ENCODE results near the gene OR4X2.
"Not testable (repeated sequence)": the region's sequence is repeated elsewhere in the genome, so short reads cannot be mapped to it uniquely, and the experiment has no call there.

The OR4X2 gene

GRCh38 chr11:48244804-48245203 is at the start of gene OR4X2:
Gene OR4X2, plus strand, starts transcription at chr11:48245104. Its CDS starts 0 bp downstream, at chr11:48245104.
- TF ChIP-seq, protein P1, sequence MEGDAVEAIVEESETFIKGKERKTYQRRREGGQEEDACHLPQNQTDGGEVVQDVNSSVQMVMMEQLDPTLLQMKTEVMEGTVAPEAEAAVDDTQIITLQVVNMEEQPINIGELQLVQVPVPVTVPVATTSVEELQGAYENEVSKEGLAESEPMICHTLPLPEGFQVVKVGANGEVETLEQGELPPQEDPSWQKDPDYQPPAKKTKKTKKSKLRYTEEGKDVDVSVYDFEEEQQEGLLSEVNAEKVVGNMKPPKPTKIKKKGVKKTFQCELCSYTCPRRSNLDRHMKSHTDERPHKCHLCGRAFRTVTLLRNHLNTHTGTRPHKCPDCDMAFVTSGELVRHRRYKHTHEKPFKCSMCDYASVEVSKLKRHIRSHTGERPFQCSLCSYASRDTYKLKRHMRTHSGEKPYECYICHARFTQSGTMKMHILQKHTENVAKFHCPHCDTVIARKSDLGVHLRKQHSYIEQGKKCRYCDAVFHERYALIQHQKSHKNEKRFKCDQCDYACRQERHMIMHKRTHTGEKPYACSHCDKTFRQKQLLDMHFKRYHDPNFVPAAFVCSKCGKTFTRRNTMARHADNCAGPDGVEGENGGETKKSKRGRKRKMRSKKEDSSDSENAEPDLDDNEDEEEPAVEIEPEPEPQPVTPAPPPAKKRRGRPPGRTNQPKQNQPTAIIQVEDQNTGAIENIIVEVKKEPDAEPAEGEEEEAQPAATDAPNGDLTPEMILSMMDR (IDR thresholded peaks at IDR 0.05; ENCODE audit: low read depth, low read length), result no peak
- H3K4me3 ChIP-seq (ENCODE audit: low read depth, low read length), result no peak within 1 kb of the TSS

GRCh38 chr11:48207881-48208280 is 37.0 kb upstream of the OR4X2 start:
- TF ChIP-seq, protein P1 (IDR thresholded peaks at IDR 0.05; ENCODE audit: low read depth, low read length), result no peak
- no peak overlapping the region for H3K4me3 ChIP-seq (ENCODE audit: low read depth, low read length)

DNA sequence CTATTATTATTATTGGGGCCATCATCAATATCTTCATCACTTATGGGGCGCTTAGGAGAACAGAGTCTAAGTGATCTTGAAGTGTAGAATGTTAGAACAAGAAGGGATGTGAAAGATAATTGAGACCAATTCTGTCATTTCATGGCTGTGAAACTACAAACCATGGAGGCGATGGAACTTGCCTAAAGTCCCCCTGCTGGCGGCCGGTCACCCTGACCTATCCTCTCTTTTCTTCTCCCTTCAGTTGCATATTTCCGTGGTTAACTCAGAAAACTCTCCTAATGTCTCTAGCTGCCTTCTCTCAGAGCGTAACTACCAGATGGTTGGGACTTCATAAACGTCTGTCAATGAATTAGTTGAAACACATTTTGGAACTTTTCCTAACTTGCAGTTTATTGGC is 34.9 kb upstream of the OR4X2 start:
- TF ChIP-seq, protein P1 (IDR thresholded peaks at IDR 0.05; ENCODE audit: low read depth, low read length), result peak; percentile 50; the same call in 1 of the 2 replicates
- no peak overlapping the region for H3K4me3 ChIP-seq (ENCODE audit: low read depth, low read length)

DNA sequence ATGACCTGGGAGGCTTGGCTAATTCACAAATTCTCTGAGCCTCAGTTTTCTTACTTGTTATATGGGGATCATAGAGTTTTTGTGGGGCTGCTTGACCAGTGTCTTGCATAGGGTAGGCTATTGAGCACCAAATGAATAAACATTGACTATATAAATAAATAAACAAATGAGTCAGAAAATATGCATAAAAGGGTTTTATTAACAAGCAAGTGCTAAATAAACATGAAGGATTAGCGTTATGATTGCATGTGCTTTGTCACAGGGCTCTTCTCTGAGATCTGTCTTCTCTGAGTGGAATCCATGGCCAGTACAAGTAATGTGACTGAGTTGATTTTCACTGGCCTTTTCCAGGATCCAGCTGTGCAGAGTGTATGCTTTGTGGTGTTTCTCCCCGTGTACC is 28.4 kb upstream of the OR4X2 start, which contains the start of gene OR4B1:
OR4B1 (plus strand) TSS at position 301 of the 400 bp plus-strand sequence; CDS start at position 301, 0 bp downstream.
- TF ChIP-seq, protein P1 (IDR thresholded peaks at IDR 0.05; ENCODE audit: low read depth, low read length), result no peak
- no peak within 1 kb of the TSS for H3K4me3 ChIP-seq (ENCODE audit: low read depth, low read length)

GRCh38 chr11:48228761-48229160 is 16.1 kb upstream of the OR4X2 start:
- no peak overlapping the region for H3K4me3 ChIP-seq (ENCODE audit: low read depth, low read length)
- TF ChIP-seq, protein P1 (IDR thresholded peaks at IDR 0.05; ENCODE audit: low read depth, low read length), result no peak

DNA sequence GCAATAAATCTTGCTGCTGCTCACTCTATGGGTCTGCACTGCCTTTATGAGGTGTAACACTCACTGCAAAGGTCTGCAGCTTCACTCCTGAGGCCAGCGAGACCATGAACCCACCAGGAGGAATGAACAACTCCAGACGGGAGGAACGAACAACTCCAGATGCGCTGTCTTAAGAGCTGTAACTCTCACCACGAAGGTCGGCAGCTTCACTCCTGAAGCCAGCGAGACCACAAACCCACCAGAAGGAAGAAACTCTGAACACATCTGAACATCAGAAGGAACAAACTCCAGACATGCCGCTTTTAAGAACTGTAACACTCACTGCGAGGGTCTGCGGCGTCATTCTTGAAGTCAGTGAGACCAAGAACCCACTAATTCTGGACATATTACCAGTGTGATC is 14.8 kb upstream of the OR4X2 start:
- not testable (repeated sequence) for H3K4me3 ChIP-seq (ENCODE audit: low read depth, low read length)

GRCh38 chr11:48237727-48238126 is 7.2 kb upstream of the OR4X2 start:
- TF ChIP-seq, protein P1 (IDR thresholded peaks at IDR 0.05; ENCODE audit: low read depth, low read length), result no peak
- H3K4me3 ChIP-seq (ENCODE audit: low read depth, low read length), result no peak overlapping the region

GRCh38 chr11:48242501-48242900 is 2.4 kb upstream of the OR4X2 start:
- no peak overlapping the region for H3K4me3 ChIP-seq (ENCODE audit: low read depth, low read length)
- TF ChIP-seq, protein P1 (IDR thresholded peaks at IDR 0.05; ENCODE audit: low read depth, low read length), result no peak
